Astrocyte of the spinal cord (primary cell): ENCODE results near the gene TLL1.

ENCODE experiments used
- DNase-seq: peaks from one replicate; pipeline ENCODE4 v3.0.0; 2011; ENCODE audit warnings: low read depth, low spot score
- H3K4me3 ChIP-seq: 2 replicates; pipeline ENCODE4 v1.5.1; 2011; ENCODE audit warnings: low read depth, mild to moderate bottlenecking, low read length, moderate library complexity
- CTCF ChIP-seq: IDR thresholded peaks from 2 replicates; pipeline ENCODE4 v1.5.1; 2012; ENCODE audit warnings: low read depth, mild to moderate bottlenecking, low read length, inconsistent platforms
- in situ Hi-C: cut with HindIII; loops from 2 replicates; pipeline ENCODE4 v1.10.0; 2017; ENCODE audit warnings: low sequenced_read_pairs

The TLL1 gene

DNA sequence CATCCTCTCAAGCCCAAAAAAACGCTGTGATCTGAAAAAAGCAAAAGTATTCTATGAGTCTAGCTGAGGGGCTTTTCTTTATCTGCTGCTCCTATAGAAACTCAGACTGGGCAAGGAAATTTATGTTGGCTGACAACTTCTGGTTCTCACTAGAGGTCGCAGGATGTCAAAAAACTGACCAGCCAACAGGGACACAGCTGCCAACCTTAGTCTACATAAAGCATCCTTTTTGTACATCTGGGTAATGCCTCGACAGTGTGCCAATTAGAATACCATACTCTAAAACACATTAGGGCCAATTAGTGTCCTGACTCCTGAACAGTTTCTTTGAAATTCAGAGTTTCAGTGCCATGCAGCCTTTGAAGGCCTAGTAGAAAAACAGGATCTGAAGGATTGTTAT lies 8.8 kb upstream of the TLL1 start:
- no peak overlapping the region for H3K4me3 ChIP-seq
- in situ Hi-C loops = no loop called here
- TF ChIP-seq CTCF = no peak
- DNase-seq = no peak

DNA sequence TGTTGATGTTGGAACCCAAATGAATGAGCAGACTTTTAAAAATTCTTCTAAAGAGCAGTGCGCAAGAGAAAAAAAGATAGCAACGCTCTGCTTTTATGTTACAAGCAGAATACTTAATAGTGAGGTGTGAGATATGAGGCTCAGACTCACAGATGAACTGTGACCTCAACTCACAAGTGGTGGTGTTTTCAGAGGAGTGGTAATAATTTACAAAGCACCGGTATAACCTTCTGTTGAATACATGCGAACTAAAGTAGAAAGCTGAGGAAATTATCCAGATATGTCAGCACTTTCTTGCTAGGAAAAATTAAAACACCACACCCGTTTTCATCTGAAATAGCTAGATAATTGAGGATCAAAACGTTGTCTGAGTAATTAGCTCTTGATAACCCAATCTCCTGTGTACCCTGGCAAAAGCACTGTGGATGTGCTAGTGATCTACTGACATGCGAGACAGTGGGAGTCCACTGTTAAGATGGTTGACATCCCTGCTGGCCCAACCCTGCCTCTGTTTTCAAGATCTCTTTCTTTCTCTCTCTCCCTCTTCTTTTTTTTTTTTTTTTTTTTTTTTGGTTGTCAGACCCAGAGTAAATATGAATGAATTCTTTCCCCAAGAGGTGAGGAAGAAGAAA lies 6.9 kb upstream of the TLL1 start:
- no peak overlapping the region for H3K4me3 ChIP-seq
- DNase-seq = no peak
- in situ Hi-C loops = no loop called here
- no peak for TF ChIP-seq CTCF

DNA sequence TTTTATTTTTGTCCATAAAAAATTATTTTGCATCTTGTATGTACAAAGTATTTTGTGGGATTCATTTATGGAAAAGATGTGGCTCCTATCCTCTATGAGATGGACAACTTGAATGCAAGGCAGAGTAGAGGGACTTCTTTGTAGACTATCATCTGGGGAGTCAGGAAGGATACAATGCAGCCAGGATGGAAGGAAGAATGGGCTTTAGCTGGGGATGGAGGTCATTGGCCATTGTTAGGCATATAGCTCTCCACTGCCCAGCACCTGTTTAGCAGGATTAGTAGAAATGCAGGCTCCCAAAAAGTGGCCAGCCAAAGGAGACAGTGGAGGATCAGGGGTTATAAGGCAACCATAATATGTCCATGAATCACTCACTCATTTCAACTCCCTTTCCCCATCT lies 5.1 kb upstream of the TLL1 start:
- no peak for TF ChIP-seq CTCF
- no peak for DNase-seq
- in situ Hi-C loops = no loop called here
- H3K4me3 ChIP-seq = no peak overlapping the region

GRCh38 chr4:165873298-165874071 lies 448 bp downstream of the TLL1 start:
- DNase-seq = peak; percentile 14
- in situ Hi-C loops = no loop called here
- TF ChIP-seq CTCF = no peak
- H3K4me3 ChIP-seq = peak overlapping the region; percentile 51

GRCh38 chr4:165874072-165874790 lies 1.2 kb downstream of the TLL1 start:
- in situ Hi-C loops = no loop called here

More at GRCh38 chr4:165874072-165874790, 1.2 kb downstream of the TLL1 start:
- no peak for TF ChIP-seq CTCF
- H3K4me3 ChIP-seq = peak overlapping the region; percentile 51
- DNase-seq = peak; percentile 16
